ENCODE data around the gene TTC7B.

TTC7B gene

GRCh38 chr14:90692061-90692460, 124.2 kb downstream of the TTC7B start:
- no peak for TF ChIP-seq CTCF (conservative IDR thresholded peaks at IDR 0.05; ENCODE audit: low read depth)
- H3K27ac ChIP-seq: no peak overlapping the region
- ChIA-PET CTCF (interaction anchor here (0.7 kb wide), 1 partner anchor 11 kb away, joined by 4 read pairs; no protein-coding TSS in a partner anchor), POLR2A (ENCODE audit: low non-redundant PET) (no interaction called here)
- no peak for DNase-seq (ENCODE audit: low spot score)

GRCh38 chr14:90691627-90692026, 124.6 kb downstream of the TTC7B start:
- no peak for DNase-seq (ENCODE audit: low spot score)
- ChIA-PET CTCF (interaction anchor here (0.7 kb wide), 1 partner anchor 10 kb away, joined by 4 read pairs; no protein-coding TSS in a partner anchor), POLR2A (ENCODE audit: low non-redundant PET) (no interaction called here)
- no peak for TF ChIP-seq CTCF (conservative IDR thresholded peaks at IDR 0.05; ENCODE audit: low read depth)
- no peak overlapping the region for H3K27ac ChIP-seq

GRCh38 chr14:90687680-90688079, 128.6 kb downstream of the TTC7B start:
- CTCF ChIA-PET: interaction anchor here (0.5 to 0.7 kb wide), 3 partner anchors 91 to 420 kb away, joined by 4 to 5 read pairs (median 4); no protein-coding TSS in a partner anchor

GRCh38 chr14:90682615-90683014, 133.6 kb downstream of the TTC7B start:
- H3K27ac ChIP-seq: peak overlapping the region; percentile 70
- no peak for TF ChIP-seq CTCF (conservative IDR thresholded peaks at IDR 0.05; ENCODE audit: low read depth)
- CTCF ChIA-PET: interaction anchor here (0.6 to 0.7 kb wide), 3 partner anchors 37 to 1379 kb away, joined by 3 to 4 read pairs (median 3); no protein-coding TSS in a partner anchor
- DNase-seq (ENCODE audit: low spot score): no peak
- POLR2A ChIA-PET (ENCODE audit: low non-redundant PET): no interaction called here

More at GRCh38 chr14:90687680-90688079, 128.6 kb downstream of the TTC7B start:
- no peak for TF ChIP-seq CTCF (conservative IDR thresholded peaks at IDR 0.05; ENCODE audit: low read depth)
- no peak for DNase-seq (ENCODE audit: low spot score)
- H3K27ac ChIP-seq: no peak overlapping the region
- POLR2A ChIA-PET (ENCODE audit: low non-redundant PET): no interaction called here

- peak overlapping the region; percentile 70 for H3K27ac ChIP-seq
- TF ChIP-seq CTCF (conservative IDR thresholded peaks at IDR 0.05; ENCODE audit: low read depth): no peak
- POLR2A ChIA-PET (ENCODE audit: low non-redundant PET): no interaction called here
- peak; percentile 32 for DNase-seq (ENCODE audit: low spot score)
- CTCF ChIA-PET: interaction anchor here (0.6 to 0.7 kb wide), 3 partner anchors 36 to 1378 kb away, joined by 3 to 4 read pairs (median 3); no protein-coding TSS in a partner anchor
These were observed 134.3 kb downstream of the TTC7B start for GRCh38 chr14:90681929-90682328.

- ChIA-PET POLR2A (ENCODE audit: low non-redundant PET) (no interaction called here), CTCF (no interaction called here)
- no peak for DNase-seq (ENCODE audit: low spot score)
- no peak overlapping the region for H3K27ac ChIP-seq
- TF ChIP-seq CTCF (conservative IDR thresholded peaks at IDR 0.05; ENCODE audit: low read depth): no peak
These were observed 137.3 kb downstream of the TTC7B start for GRCh38 chr14:90678846-90679362.

Data from RWPE1 (cell line).